ENCODE measurements around the gene SLC34A1. TPM values are rescaled to one million over a fixed set of nuclear protein-coding genes. Genes with fewer than 3 reads are reported as not detected.

The SLC34A1 gene
- total RNA-seq, 1 donor from 2014 or later = not detected

DNA sequence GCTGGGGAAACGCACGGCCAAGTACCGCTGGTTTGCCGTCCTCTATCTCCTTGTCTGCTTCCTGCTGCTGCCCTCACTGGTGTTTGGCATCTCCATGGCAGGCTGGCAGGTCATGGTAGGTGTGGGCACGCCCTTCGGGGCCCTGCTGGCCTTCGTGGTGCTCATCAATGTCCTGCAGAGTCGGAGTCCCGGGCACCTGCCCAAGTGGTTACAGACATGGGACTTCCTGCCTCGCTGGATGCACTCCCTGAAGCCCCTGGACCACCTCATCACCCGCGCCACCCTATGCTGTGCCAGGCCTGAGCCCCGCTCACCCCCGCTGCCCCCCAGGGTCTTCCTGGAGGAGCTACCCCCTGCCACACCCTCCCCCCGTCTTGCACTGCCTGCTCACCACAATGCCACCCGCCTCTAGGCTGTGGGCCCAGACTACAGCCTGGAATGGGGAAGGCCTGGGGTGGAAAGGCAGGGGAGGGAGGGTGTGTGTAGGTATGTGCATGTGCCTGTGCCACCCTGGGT lies 13.7 kb downstream of the SLC34A1 start:
- peaks cover 7% of the 10 kb centered on the region for H3K9me3 Mint-ChIP-seq (ENCODE audit: unreplicated experiment)

DNA sequence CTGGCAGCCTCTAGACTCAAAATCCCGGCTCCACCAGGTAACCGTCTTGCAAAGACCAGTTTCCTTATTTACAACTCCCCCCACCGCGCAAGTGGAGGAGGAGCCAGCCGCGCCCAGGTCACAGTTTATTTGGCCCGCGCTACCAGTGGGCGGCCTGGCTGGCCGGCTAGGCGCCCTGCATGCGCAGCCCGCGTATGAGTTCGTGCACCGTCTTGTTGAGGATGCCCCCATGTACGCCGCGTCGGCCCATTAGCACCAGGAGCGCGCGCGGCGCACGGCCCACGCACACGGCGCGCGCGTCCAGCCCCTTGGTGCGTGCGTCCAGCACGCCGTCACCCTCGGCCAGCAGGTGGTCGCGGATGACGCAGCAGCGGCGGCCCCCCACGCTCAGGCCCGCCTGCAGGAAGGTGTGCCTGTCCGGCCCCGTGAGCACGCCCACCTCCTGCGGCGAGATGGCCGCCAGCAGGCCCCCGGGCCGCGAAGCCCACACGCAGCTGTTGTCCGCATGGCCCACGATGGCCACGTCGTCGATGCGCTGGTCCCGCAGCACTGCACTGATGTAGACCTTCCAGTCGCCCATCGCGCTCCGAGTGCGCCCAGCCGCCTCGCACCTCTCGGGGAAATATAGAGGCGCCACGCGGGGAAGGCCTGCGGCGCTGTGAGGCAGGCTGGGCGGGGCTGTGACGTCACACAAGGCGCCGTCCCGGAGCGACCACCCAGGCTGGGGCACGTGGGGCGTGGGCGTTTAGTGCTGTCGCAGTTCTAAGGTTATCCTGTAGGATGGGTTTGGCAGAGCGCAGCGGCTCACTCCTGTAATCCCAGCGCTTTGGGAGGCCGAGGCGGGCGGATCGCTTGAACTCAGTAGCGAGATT lies 16.0 kb downstream of the SLC34A1 start, which contains the start of gene PFN3:
TSS of gene PFN3 (minus strand) at position 665 of the 872 bp plus-strand sequence. CDS start at position 580, 85 bp downstream.
- Mint-ChIP-seq H3K27me3 (ENCODE audit: unreplicated experiment) (peaks cover 9% of the 10 kb centered on the region), H3K4me1 (ENCODE audit: low read depth, unreplicated experiment) (peaks cover 4% of the 10 kb centered on the region), H3K4me3 (ENCODE audit: unreplicated experiment) (no peak within 1 kb of the TSS), H3K9me3 (ENCODE audit: unreplicated experiment) (peaks cover 7% of the 10 kb centered on the region), H3K36me3 (ENCODE audit: unreplicated experiment) (no peaks in the 10 kb centered on the region), H3K27ac (ENCODE audit: unreplicated experiment) (no peak within 1 kb of the TSS)
- TF ChIP-seq, protein P1, sequence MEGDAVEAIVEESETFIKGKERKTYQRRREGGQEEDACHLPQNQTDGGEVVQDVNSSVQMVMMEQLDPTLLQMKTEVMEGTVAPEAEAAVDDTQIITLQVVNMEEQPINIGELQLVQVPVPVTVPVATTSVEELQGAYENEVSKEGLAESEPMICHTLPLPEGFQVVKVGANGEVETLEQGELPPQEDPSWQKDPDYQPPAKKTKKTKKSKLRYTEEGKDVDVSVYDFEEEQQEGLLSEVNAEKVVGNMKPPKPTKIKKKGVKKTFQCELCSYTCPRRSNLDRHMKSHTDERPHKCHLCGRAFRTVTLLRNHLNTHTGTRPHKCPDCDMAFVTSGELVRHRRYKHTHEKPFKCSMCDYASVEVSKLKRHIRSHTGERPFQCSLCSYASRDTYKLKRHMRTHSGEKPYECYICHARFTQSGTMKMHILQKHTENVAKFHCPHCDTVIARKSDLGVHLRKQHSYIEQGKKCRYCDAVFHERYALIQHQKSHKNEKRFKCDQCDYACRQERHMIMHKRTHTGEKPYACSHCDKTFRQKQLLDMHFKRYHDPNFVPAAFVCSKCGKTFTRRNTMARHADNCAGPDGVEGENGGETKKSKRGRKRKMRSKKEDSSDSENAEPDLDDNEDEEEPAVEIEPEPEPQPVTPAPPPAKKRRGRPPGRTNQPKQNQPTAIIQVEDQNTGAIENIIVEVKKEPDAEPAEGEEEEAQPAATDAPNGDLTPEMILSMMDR (IDR thresholded peaks at IDR 0.05; ENCODE audit: partially characterized antibody, unreplicated experiment) = no peak
- peak; percentile 53 for DNase-seq

More for the DNA sequence above, 13.7 kb downstream of the SLC34A1 start:
- no peak for DNase-seq
- peaks cover 2% of the 10 kb centered on the region for H3K4me1 Mint-ChIP-seq (ENCODE audit: low read depth, unreplicated experiment)
- H3K27ac Mint-ChIP-seq (ENCODE audit: unreplicated experiment) = no peak overlapping the region
- H3K4me3 Mint-ChIP-seq (ENCODE audit: unreplicated experiment) = no peak overlapping the region
- peaks cover 7% of the 10 kb centered on the region for H3K27me3 Mint-ChIP-seq (ENCODE audit: unreplicated experiment)
- TF ChIP-seq, protein P1 (IDR thresholded peaks at IDR 0.05; ENCODE audit: partially characterized antibody, unreplicated experiment) = no peak
- no peaks in the 10 kb centered on the region for H3K36me3 Mint-ChIP-seq (ENCODE audit: unreplicated experiment)

DNA sequence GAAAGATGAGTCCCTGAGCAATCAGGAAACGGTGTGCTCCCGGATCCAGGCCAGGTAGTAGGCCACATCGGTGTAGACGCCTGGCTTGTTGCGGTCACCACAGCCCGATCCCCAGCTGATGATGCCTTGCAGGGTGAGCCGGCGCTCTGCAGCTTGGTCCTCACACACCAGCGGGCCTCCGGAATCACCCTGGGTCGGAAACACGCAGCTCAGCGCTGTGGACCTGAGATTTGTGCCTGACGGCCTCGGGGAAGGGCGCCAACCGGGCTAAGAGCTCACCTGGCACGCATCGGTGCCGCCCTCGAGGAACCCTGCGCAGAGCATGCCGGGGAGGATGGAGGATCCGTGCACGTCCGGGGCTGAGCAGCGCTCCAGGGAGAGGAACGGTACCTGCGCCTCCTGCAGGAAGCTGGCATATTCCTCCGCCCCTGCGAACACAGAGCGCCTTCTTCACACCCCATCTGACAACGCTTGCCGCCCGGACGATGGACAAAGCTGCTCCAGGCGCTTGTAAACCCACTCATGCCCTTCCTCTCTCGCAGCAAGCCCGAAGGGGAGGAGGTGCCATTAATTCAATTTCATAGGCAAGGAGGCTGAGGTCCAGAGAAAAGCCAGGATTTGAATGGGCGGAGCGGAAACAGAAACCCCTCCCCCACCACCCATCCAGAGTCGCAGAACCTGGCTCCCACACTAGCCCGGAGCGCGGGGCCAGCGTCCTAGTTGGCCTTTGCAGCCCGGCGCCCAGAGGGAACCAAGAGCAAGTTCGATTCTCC lies 18.2 kb downstream of the SLC34A1 start:
- Mint-ChIP-seq H3K4me1 (ENCODE audit: low read depth, unreplicated experiment) (peaks cover 4% of the 10 kb centered on the region), H3K36me3 (ENCODE audit: unreplicated experiment) (no peaks in the 10 kb centered on the region), H3K4me3 (ENCODE audit: unreplicated experiment) (peak overlapping the region; percentile 92), H3K27ac (ENCODE audit: unreplicated experiment) (peak overlapping the region; percentile 90), H3K9me3 (ENCODE audit: unreplicated experiment) (peaks cover 6% of the 10 kb centered on the region), H3K27me3 (ENCODE audit: unreplicated experiment) (peaks cover 9% of the 10 kb centered on the region)
- TF ChIP-seq, protein P1 (IDR thresholded peaks at IDR 0.05; ENCODE audit: partially characterized antibody, unreplicated experiment) = peak; percentile 23
- DNase-seq = peak; percentile 82

DNA sequence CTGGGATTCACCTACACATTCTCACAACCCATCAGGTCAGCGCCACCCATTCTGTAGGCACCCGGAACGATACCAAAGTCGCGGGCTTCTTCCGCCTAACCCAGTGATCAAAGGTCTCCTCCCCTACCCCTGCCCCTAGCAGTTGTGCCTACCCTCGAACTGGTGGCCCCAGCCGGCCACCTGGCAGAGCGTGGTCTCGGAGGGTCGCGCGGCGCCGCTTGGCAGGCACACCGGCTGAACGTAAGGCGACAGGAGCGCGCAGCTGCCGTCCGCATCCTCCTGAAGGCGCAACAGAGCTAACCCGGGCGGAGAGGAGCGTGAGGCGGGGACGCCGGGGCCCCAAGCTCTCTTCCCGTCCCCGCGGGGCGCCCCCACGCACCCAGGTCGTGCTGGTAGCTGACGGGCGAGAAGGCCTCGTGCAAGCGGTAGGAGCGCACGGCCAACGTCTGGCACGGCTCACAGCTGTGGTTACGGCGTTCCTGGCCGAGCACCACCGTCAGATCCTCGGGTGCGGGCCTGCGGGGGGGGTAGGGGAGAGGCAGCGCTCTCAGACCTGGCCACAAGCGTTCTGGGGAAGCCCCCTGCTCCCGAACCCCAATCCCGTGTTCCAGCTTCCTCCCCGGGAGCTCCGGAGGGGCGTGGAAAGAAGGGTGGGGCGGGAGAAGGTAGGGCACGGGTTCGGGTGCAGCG lies 19.0 kb downstream of the SLC34A1 start:
- peaks cover 9% of the 10 kb centered on the region for H3K27me3 Mint-ChIP-seq (ENCODE audit: unreplicated experiment)
- peaks cover 6% of the 10 kb centered on the region for H3K9me3 Mint-ChIP-seq (ENCODE audit: unreplicated experiment)
- peak overlapping the region; percentile 92 for H3K4me3 Mint-ChIP-seq (ENCODE audit: unreplicated experiment)
- TF ChIP-seq, protein P1 (IDR thresholded peaks at IDR 0.05; ENCODE audit: partially characterized antibody, unreplicated experiment) = no peak
- H3K36me3 Mint-ChIP-seq (ENCODE audit: unreplicated experiment) = no peaks in the 10 kb centered on the region
- peaks cover 4% of the 10 kb centered on the region for H3K4me1 Mint-ChIP-seq (ENCODE audit: low read depth, unreplicated experiment)
- H3K27ac Mint-ChIP-seq (ENCODE audit: unreplicated experiment) = peak overlapping the region; percentile 90
- peak; percentile 47 for DNase-seq
